ENCODE results near the gene EML6.

DNA sequence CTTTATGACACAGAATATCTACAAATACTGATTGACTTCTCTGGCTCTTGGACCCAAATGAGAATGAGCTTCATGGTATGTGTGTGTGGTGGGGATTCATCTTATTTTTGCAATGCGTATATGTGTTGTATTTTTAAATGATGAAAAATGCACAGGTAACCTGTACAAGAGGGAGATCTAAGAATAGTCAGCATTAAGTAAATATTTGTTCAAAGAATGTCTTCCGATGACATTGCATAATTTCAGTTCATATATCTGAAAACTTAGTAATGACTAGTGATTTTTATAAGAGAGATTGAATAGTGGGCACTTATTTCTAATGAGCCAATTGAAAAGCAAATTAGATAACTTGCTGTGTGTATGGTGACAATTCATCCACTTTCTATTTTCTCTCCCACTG lies 66.4 kb downstream of the EML6 start:
- TF ChIP-seq, protein P1, sequence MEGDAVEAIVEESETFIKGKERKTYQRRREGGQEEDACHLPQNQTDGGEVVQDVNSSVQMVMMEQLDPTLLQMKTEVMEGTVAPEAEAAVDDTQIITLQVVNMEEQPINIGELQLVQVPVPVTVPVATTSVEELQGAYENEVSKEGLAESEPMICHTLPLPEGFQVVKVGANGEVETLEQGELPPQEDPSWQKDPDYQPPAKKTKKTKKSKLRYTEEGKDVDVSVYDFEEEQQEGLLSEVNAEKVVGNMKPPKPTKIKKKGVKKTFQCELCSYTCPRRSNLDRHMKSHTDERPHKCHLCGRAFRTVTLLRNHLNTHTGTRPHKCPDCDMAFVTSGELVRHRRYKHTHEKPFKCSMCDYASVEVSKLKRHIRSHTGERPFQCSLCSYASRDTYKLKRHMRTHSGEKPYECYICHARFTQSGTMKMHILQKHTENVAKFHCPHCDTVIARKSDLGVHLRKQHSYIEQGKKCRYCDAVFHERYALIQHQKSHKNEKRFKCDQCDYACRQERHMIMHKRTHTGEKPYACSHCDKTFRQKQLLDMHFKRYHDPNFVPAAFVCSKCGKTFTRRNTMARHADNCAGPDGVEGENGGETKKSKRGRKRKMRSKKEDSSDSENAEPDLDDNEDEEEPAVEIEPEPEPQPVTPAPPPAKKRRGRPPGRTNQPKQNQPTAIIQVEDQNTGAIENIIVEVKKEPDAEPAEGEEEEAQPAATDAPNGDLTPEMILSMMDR (IDR thresholded peaks at IDR 0.05), result no peak
- TF ChIP-seq POLR2A (IDR thresholded peaks at IDR 0.05), result no peak
